Right lung (tissue), 5 donors: ENCODE data around the gene EXOC4. TPM values are rescaled to one million over a fixed set of nuclear protein-coding genes. Genes with fewer than 3 reads are reported as not detected.

Experiments
- DNase-seq, 2 donors: peaks; one replicate each; pipeline ENCODE4 v3.0.0-alpha.2; 2013
- polyA plus RNA-seq, 5 donors: library from polyadenylated mRNA; unstranded; fragments of 120-200 nt; gene quantifications; one replicate each; pipeline versions ENCODE4 v1.2.1 to v1.2.3, GENCODE V29; 2013; ENCODE audit warnings: inconsistent platforms in 1 of 5, low replicate concordance in 1 of 5; ENCODE audit not compliant: insufficient read length in 5 of 5, insufficient read depth in 1 of 5

Gene EXOC4
- polyA plus RNA-seq, 5 donors, result 44.0 to 67.8 (median 61.9) TPM

DNA sequence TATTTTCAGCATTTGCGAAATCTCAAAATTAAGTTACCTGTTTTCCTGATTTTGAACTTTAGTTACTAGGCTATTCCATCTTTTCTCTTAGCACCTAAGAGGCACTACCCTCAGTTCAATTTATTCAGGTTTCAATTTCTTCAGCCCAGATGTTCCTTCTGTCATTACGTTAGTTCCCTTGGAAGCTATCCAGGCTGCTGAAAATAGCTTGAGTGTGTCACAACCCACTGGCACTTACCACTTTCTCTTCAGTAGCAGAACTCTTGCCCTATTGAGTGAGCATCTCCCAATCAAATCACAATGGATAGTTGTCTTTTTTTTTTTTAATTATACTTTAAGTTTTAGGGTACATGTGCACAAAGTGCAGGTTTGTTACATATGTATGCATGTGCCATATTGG, 541.6 kb downstream of the EXOC4 start:
- no peak for DNase-seq

DNA sequence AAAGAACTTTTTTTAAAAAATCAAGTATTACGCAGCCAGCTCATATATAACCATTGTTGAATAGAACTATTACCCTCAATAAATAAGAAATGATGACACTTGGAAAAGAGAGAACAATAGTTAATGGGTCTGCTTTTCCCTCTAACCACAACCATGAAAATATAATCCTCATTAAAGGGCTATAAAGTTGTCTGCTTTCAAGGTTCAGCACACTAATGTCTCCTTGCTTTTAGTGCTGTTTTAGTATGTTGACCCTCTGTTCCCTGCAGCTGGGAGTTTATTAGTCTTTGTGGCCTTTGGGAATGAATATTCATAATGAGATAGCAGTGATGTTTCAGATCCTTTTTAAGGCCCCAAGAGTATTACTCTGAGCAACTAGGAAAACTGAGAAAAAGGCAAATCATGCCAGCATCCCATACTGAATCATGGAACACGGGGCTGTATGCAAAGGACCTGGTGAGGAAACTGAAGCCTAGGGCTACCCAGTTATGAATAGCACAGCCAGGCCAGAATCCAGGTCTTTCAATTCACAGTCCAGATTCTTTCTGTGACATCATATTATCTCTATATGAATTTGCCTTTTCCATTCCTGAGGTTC, 542.3 kb downstream of the EXOC4 start:
- DNase-seq, result no peak

DNA sequence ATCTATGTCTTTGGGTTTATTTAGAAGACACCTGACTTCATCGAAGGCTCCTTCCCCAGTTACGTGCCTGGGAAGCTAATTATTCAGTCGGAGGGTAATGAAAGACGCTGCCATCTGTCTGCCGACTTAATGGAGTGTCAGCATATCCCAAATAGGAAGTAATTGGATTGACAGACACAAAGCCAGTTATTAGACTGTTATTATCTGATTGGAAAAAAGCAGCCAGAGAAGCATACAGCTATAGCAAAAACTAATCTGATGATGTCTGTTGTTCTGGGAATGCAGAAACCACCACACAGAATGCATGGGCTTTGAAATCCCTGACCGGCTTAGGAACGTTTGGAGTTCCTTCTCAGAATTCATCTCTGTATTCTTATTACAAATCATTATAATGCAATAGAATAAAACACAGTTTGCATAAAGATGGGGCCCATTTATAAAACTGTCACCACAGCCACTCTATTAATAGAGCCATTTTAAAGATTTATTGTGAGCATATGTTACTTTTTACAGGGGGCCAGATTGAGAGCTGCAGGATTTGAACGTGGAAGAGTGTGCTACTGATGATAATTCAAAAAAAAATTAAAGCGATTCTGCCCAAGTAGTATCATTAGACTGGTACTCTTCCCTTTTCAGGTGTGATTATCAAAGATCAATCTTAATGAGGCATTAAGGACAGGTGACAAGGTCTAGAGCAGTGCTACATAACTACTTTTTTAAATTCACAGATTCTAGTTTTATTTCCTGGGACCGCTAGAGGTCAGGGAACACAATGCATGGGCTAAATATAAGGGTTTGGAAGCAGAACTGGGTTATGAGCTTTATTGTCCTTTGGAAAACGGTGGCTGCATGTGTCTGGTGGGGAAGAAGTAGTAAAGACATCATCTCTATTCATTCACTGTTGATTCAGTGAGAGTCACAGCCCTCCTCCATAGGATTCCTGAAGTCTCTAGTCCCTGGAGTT, 544.2 kb downstream of the EXOC4 start:
- DNase-seq, result no peak

DNA sequence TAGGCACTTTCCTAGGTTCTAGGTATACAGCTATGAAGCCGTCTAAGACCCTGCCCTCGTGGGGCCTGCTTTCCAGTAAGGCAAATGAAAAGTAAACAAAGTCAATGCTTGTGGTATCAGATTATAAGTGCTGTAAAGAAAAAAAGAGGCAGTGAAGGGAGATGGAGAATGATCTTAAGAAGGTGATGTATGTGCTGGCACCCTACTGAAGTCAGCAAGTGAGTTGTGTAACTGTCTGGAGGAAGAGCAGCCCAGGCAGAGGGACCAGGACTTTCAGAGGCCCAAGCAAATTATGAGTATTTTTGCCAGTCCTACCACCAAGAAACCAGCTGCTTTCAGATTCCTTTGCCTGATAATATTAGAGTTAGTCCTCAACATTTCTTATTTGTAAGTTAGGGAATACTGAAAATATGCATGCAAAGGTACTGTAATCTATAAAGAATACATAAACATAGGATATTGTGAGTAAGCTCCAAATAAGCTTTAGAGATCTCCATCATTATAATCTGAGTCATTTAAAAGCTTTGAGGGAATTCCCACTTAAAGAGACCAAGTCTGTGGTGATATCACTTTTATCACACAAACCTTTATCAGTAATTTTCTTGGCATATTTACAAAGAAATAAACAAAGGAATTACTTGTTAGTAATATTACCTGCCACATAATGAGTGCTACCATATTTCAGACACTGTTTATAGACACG, 545.1 kb downstream of the EXOC4 start:
- DNase-seq, result no peak

DNA sequence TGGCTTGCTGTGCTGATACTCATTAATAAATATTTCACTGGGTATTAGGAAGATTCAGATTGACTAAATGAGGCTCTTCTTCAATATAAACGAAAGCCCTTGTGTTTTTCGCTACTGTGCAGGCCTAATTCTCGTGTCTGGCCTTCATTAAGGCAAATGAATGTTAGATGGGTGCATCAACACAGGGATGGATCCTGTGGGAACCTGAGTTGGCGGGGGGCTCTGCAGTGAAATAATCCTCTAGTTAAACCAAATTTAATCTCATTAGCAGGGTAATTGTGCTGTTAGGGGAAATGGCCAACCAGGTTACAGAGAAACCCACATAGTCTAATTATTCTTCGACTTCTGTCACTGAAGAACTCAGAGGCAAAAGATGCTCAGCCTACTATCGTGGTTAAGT, 548.5 kb downstream of the EXOC4 start:
- no peak for DNase-seq

DNA sequence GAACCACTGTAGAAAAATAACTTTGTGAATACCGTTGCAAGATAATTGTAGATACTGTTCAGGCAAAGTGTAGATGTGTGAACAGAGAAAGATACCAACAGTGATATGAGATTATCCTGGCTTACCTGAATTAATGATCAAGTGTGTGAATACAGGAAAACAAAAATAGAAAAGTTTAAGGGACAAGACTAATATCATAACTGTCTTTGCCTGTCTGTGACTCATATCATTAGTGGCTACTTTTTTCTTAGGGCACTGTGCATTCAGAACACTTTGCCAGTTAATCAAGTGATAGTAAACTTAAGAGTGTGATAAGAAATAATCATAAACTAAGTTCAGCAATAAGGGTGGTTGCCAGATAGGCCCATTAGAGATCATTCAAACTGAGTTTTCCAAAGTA, 551.2 kb downstream of the EXOC4 start:
- no peak for DNase-seq

DNA sequence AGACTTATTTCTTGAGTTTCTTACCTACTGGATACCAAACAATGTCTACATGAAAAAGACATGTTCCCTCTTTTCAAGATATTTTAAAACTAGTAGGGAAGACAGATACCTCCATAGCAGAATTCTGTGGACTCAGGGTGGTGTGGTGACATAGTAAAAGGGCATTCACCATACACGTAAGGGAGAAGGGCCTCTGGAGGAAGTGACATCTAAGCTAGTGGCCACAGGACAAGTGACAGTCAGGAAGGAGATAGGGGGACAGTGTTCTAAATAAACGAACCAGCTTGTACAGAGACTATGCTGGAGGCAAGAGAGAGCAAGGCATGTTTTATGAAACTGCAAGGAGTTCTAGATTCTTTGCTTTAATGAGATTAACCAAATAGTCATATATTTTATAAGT, 552.5 kb downstream of the EXOC4 start:
- DNase-seq, result no peak

DNA sequence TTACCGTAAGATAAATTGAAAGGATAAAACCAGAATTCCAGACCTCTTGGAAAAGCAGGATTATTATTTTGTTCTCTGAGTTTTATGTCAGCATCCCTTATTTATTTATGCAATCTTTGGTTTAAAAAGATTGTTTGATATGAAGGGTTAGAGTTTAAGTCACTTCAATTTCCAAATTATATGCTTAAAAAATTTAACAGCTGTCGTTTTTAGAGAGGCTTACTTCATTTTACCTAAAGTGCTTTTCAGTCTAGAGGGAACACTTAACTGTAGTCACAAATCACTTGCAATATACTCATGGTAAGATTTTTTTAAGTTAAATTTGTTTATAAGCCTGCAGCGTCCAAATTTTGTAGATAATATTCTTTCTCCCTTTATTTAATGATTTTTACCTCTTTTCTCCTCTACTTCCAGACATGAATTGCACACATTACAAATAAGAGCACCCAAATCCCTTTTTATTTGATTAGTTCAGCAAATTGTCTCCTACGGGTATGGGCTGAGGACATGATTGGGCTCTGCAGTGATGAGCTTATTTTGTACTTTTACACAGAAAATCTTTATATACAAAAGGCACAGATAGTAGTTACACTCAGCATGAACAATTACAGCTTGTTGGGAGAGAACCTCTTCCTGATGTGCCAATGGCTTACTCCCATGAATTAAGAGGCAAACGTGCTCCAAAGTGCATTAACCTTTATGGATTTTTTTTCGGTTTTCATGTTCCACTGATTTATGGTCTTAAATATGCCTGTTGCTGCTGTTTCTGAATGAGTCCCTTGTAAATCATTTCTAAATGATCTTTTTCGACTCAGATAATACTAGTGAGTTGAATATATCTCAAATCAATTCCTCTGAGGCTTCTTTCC, 555.0 kb downstream of the EXOC4 start:
- DNase-seq, result no peak

DNA sequence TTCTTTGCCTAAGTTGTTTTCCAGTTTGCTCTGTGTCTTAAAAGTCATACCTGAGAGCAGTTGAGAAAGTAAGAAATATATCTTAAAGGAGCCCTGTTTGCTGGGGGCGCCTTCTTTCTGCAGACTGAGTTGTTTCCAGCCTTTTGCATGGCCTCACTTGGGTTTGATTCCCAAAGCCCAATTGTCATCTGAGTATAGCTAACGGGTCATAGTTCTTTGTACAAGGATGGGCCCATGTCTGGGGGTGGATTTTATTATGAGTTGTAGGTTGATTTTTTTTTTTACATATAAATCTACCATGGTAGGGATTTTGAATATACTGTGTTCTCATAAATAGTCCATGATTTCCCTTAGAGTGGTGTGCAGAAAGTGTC, 555.6 kb downstream of the EXOC4 start:
- DNase-seq, result no peak

DNA sequence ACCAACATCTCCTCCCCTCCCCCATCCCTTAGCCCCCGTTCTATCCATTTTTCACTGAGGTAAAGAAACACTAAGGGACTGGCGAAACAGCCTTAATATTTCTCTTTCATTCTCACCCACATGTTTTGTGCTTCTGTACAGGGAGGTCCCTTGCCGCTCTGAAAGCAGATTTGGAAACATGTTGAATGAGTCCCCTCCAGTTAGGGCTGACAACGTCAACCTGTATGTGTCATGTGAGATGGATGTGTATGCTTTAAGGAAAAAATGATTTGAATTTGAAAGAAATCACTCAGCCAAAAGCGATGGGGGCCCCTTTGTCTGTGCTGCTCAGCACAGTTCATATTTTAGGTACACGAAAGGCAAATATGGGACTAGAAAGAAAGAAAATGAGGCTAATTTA, 560.0 kb downstream of the EXOC4 start:
- no peak for DNase-seq

DNA sequence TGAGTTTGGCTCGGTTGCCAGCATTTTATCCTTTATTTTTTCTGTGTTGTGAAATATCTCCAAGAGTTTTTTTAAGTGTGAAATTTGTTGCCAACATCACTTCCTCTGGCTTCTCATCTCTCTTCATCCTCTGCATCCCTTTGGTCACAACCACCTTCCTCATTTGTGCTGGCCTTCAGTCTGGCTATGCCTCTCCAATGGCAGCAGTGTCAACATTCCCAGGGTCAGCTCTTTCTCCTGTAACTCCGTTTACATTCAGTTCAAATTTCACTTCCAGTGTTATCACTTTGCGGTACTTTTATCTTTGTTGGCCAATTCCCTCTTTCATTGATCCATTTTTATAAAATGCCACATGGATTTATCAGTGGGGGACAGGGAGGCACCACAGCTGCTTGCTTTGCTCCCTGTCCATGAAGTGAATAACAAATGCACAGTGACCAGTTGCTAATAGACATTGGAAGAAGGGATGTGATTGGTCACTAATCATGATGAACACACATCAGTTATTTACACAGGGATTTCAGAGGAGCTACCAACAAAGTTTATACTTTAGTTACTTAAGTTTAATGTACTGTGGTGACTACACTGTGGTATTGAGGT, 562.8 kb downstream of the EXOC4 start:
- DNase-seq, result no peak

DNA sequence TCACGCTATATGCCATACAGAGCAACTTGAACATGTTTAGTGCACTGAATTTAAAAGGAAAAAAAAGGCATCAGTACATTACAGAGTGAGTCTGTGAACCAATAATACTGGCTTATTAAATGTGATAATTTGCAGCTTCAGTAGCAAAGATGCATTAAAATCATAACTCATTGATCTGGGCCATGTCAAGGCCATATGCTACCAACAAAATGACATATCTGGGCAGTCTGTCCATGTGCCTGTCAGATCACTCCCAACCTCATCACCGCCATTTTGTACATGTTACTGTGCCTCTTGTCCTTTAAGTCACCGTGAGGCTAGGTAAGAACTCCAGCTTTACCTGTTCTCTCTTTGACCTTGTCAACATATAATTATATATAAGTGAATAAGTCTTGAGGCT, 566.8 kb downstream of the EXOC4 start:
- no peak for DNase-seq

DNA sequence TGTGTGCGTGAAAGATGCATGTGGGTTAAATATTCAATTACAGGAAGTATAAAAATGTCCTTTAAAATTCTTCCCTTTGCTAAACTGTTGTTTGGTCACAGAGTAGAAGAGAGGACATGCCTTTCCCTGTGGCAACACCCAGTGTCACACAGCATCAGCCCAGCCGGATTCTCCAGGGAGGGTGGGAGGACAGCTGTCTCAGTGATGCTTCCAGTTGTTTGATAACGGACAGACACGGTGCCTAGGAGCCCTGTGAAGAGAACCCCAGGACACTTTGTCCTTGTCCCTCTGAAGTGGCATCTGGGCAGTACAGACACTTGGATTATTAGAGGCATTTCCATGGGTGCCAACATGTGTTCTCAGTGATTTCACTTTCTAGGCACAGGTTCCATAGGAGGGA, 567.7 kb downstream of the EXOC4 start:
- DNase-seq, result no peak

DNA sequence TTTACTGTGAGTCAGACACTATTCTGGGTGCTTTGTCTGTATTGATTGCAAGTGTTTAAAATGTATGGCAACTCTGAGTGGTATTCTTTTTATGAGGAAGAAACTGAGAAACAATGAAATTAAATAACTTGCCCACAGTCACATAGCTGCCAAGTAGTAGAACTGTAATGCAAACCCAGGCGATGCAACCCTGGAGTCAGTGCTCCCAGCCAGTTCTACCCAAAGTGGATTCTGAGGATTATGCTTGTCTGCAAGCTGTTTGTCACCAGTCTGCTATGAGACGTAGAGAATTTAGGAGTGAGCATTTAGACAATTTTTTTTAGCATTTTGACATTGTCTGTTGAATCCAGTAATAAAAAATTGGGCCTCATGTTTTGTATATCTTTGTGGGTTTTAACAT, 568.3 kb downstream of the EXOC4 start:
- DNase-seq, result no peak

DNA sequence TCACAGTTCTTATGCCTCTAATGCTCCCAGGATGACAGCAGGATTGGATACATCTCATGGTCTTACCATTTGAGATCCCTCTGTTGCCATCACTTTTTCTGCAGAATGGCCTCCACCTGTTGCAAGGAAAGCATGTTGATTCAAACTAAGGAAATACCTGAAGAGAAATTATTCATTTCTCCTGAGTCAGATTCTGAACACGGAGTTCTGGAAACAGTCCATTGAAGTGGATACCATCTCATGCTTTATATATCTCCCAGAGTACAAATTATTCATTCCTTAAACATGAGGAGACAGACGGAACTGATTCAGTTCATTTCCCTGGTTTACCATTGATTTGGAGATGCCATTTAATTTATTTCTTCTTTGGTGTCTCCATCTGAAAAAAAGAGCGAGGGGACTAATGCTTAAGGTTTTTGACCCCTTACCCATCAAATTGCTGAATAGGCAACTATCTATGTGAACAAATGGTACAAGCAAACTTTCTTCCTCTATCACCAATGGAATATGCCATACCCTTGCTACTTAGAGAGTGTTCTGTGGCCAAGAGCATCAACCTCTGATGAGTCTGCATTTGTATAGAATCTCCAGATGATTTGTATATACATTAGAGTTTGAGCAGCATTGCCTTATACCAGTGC, 569.2 kb downstream of the EXOC4 start:
- DNase-seq, result no peak

DNA sequence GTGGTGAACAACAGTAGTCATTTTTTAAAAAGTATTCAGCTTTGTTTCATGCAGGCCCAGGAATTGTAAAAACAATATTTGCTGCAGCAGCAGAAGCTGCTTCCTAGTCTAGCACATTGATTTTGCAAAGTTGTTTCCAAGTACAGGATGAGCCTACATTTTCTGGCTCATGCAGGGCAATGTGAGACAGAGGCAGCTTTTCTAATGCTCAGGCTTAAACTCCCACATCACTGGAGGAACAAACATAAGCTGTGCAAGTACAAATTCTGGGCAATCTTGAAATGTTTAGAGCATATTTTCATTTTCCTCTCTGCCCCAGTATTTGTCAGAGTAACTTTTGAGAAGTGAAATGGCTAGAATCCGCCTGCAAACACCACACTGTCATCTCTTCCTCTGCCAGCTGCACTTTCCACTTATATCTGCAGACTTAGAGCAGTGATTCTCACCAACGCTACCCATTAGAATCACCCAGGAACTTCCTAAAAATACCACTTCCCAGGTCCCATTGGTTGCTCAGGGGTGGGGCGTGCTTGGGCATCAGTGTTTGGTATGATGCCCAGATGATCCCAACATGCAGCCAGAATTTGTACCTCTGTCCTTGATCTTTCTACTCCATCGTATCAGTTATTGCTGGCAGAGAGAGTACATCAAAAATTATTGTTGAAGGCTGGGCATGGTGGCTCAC, 570.1 kb downstream of the EXOC4 start:
- no peak for DNase-seq

DNA sequence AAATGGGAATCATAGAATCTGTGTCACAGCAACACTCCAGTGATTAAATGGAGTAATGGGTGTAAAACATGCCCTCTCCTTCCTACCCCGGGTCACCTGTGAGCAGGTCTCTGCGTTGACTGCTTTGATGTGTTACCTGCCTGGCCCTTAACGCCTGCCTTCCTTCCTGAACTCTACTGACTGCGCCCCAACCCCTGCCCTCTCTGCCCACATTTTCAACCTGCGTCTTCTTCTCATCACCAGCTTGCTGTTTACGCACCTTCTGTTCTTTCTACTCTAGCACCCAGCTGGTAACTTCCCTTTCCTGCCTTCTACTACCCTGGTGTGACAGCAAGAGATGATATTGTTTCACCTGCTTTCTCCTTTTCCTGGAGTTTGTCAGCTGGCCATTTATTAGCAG, 571.3 kb downstream of the EXOC4 start:
- no peak for DNase-seq

DNA sequence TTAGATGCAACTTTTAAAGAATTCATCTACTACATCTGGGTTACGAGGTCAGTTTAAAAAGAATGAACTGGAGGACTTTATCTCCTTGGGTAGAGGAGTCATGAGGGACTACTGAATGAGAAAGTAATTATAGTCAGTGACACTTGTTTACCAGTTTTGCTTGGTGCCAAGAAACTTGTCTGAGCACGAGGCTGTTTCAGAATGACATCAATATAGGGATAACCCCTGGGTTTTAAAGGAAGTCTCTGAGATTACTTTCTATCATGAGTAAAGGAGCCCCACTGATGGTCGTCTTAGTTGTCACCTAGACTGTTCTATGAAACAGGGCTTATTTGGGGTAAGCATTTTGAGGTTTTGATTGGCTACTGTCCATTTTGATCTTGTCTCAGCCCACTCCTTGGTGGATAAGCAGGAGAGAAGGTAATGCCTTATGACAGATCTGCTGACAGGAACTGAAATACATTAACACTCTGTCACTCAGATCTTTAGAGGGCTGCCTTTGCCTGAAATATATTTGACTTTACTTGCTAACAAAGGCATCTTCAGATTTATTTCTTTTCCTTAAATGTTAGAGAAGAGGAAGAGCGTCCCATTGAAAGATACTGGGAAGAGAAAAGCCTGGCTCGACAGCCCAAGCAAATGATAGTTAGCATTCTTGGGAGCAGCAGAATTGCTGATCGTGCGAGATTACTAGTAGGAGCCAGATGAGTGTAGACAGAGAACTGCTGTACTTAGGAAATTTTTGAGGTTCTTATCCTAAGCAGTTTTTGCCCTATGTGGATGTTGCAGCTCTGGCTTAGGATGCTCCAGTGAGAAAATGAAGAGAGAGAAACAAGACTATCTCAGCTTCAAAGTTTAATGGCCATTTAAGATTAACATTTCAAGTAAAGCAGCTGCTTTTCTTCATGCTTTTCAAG, 575.1 kb downstream of the EXOC4 start:
- peak; percentile 21 to 39 for DNase-seq

DNA sequence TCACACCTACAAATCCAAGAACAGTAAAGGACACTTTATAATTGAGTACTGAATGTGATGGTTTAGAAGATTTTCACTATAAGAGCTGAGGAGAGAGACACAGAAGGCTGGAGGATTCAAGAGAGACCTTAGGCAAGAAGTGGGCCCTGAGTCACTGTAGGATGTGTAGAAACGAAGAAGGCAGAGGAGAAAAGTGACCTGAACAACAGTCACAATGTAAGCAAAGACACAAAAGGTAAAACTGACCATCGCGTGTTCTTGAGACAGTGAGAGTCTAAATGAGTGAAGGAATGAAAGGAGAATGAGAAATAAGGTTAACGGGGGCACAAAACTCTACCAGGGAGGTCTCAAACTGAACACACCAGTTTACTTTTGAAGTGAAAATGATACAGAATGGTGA, 576.0 kb downstream of the EXOC4 start:
- no peak for DNase-seq
